ENCODE data around the gene PRLH. TPM values are rescaled to one million over a fixed set of nuclear protein-coding genes. Genes with fewer than 3 reads are reported as not detected.

The PRLH gene
- total RNA-seq, 1 donor from 2014 or later: not detected

GRCh38 chr2:237615631-237616249, 49.4 kb downstream of the PRLH start:
- no peak for DNase-seq (ENCODE audit: low read depth, low spot score)
- Mint-ChIP-seq H3K36me3 (ENCODE audit: low read depth) (no peaks in the 10 kb centered on the region), H3K4me3 (no peak overlapping the region), H3K9me3 (no peaks in the 10 kb centered on the region), H3K4me1 (peaks cover 16% of the 10 kb centered on the region), H3K27me3 (ENCODE audit: low read depth) (peaks cover 3% of the 10 kb centered on the region), H3K27ac (ENCODE audit: unreplicated experiment) (no peak overlapping the region)
- TF ChIP-seq, protein P1, sequence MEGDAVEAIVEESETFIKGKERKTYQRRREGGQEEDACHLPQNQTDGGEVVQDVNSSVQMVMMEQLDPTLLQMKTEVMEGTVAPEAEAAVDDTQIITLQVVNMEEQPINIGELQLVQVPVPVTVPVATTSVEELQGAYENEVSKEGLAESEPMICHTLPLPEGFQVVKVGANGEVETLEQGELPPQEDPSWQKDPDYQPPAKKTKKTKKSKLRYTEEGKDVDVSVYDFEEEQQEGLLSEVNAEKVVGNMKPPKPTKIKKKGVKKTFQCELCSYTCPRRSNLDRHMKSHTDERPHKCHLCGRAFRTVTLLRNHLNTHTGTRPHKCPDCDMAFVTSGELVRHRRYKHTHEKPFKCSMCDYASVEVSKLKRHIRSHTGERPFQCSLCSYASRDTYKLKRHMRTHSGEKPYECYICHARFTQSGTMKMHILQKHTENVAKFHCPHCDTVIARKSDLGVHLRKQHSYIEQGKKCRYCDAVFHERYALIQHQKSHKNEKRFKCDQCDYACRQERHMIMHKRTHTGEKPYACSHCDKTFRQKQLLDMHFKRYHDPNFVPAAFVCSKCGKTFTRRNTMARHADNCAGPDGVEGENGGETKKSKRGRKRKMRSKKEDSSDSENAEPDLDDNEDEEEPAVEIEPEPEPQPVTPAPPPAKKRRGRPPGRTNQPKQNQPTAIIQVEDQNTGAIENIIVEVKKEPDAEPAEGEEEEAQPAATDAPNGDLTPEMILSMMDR (conservative IDR thresholded peaks at IDR 0.05): no peak

DNA sequence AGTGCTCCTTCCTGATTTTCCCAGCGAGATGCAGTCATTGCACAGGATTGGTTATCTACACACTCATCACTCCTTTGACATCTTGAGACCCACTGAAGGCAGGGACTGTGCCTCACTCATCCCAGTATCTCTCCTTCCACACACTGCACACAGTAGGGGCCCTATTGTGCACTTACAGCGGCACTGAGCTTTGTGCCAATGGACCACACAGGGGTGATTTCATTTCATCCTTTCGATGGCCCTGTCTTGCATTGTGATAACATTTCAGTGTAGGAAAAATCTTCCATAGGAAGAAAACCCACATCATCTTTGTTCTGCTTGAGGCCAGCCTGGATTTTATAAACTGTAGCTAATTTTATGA, 50.0 kb downstream of the PRLH start:
- Mint-ChIP-seq H3K9me3 (no peaks in the 10 kb centered on the region), H3K36me3 (ENCODE audit: low read depth) (no peaks in the 10 kb centered on the region), H3K27ac (ENCODE audit: unreplicated experiment) (peak overlapping the region; percentile 43), H3K27me3 (ENCODE audit: low read depth) (peaks cover 3% of the 10 kb centered on the region), H3K4me1 (peaks cover 16% of the 10 kb centered on the region), H3K4me3 (no peak overlapping the region)
- DNase-seq (ENCODE audit: low read depth, low spot score): no peak
- TF ChIP-seq, protein P1 (conservative IDR thresholded peaks at IDR 0.05): no peak

Other genes starting within 250 kb of the PRLH start
- 4.5 and 4.9 TPM in 2 replicates for gene COL6A3, start 152.4 kb upstream of the PRLH start, total RNA-seq
- not detected in 2 replicates for gene MLPH, start 79.3 kb upstream of the PRLH start, total RNA-seq
- not detected in 2 replicates for gene RAB17, start 24.2 kb downstream of the PRLH start, total RNA-seq
- 37.1 and 38.5 TPM in 2 replicates for gene LRRFIP1, start 61.0 kb downstream of the PRLH start, total RNA-seq
- gene RBM44, start 232.2 kb downstream of the PRLH start, total RNA-seq: 0.42 and 0.50 TPM in 2 replicates

Measured in neural crest cell (in vitro differentiated cells).